HG02571 (cell line): ENCODE data around the gene AVL9.
"Not testable (repeated sequence)": the region's sequence is repeated elsewhere in the genome, so short reads cannot be mapped to it uniquely, and the experiment has no call there.

Experiments
- ATAC-seq: cut with Tn5 transposase; IDR thresholded peaks from one replicate; pipeline ENCODE4 v1.9.1; 2021; ENCODE audit warnings: mild to moderate bottlenecking, moderate library complexity; ENCODE audit not compliant: unreplicated experiment

AVL9 gene

GRCh38 chr7:32494946-32495297 is 367 bp upstream of the AVL9 start:
- ATAC-seq, result peak; percentile 5

GRCh38 chr7:32496052-32496813 is 944 bp downstream of the AVL9 start:
- ATAC-seq, result no peak

- ATAC-seq, result not testable (repeated sequence)
These were observed 4.5 kb downstream of the AVL9 start for GRCh38 chr7:32499755-32500154.

GRCh38 chr7:32500216-32500615 is 4.9 kb downstream of the AVL9 start:
- ATAC-seq, result not testable (repeated sequence)

GRCh38 chr7:32500922-32501341 is 5.6 kb downstream of the AVL9 start:
- peak; percentile 62 for ATAC-seq

- no peak for ATAC-seq
These were observed 6.2 kb downstream of the AVL9 start for GRCh38 chr7:32501522-32501921.

- no peak for ATAC-seq
These were observed 7.4 kb downstream of the AVL9 start for GRCh38 chr7:32502728-32503127.

GRCh38 chr7:32506266-32507054 is 11.2 kb downstream of the AVL9 start:
- ATAC-seq, result peak; percentile 72

- no peak for ATAC-seq
These were observed 12.1 kb downstream of the AVL9 start for GRCh38 chr7:32507414-32507813.

- no peak for ATAC-seq
These were observed 16.5 kb downstream of the AVL9 start for GRCh38 chr7:32511791-32512190.

- no peak for ATAC-seq
These were observed 17.9 kb downstream of the AVL9 start for GRCh38 chr7:32513210-32513609.

GRCh38 chr7:32515890-32516550 is 20.7 kb downstream of the AVL9 start:
- ATAC-seq, result peak; percentile 72

- peak; percentile 11 for ATAC-seq
These were observed 21.3 kb downstream of the AVL9 start for GRCh38 chr7:32516551-32517100.

- ATAC-seq, result no peak
These were observed 23.3 kb downstream of the AVL9 start for GRCh38 chr7:32518534-32519140.

- ATAC-seq, result no peak
These were observed 24.5 kb downstream of the AVL9 start for GRCh38 chr7:32519763-32520162.

GRCh38 chr7:32522746-32523530 is 27.6 kb downstream of the AVL9 start:
- ATAC-seq, result no peak

- no peak for ATAC-seq
These were observed 29.3 kb downstream of the AVL9 start for GRCh38 chr7:32524631-32525030.

- ATAC-seq, result no peak
These were observed 30.6 kb downstream of the AVL9 start for GRCh38 chr7:32525839-32526238.

- ATAC-seq, result no peak
These were observed 36.1 kb downstream of the AVL9 start for GRCh38 chr7:32531402-32531801.

- ATAC-seq, result no peak
These were observed 36.8 kb downstream of the AVL9 start for GRCh38 chr7:32532086-32532485.
